HEK293T (cell line): ENCODE measurements around the gene AURKA.
"Not testable (repeated sequence)": the region's sequence is repeated elsewhere in the genome, so short reads cannot be mapped to it uniquely, and the experiment has no call there.

Source experiments
- CTCF ChIA-PET: fragments of 350-600 bp; formaldehyde crosslinking; extraction: SDS; loops from one replicate; lab custom pipeline; 2021; ENCODE audit warnings: antibody characterized with exemption, inconsistent platforms; lab: Yijun Ruan, JAX
- POLR2A ChIA-PET: fragments of 350-600 bp; formaldehyde crosslinking; extraction: SDS; loops from one replicate; lab custom pipeline; 2020; ENCODE audit warnings: antibody characterized with exemption, inconsistent platforms; lab: Yijun Ruan, JAX
- DNase-seq: peaks from one replicate; pipeline ENCODE4 v3.0.0; 2012; ENCODE audit warnings: mixed read lengths; ENCODE audit errors: extremely low spot score
- ARNT ChIP-seq: fragments of 450-650 bp; IDR thresholded peaks from 2 replicates; pipeline ENCODE4 v1.6.1; 2017; ENCODE audit warnings: mild to moderate bottlenecking
- BHLHE40 ChIP-seq: fragments of 450-650 bp; IDR thresholded peaks from 2 replicates; pipeline ENCODE4 v1.6.1; 2016; ENCODE audit warnings: mild to moderate bottlenecking, moderate library complexity, borderline replicate concordance
- CTBP1 ChIP-seq: fragments of 450-650 bp; IDR thresholded peaks from 2 replicates; pipeline ENCODE4 v1.6.1; 2016; ENCODE audit warnings: borderline replicate concordance
- ELF4 ChIP-seq: fragments of 450-650 bp; IDR thresholded peaks from 2 replicates; pipeline ENCODE4 v1.6.1; 2017; ENCODE audit warnings: antibody characterized with exemption
- FOXA1 ChIP-seq: fragments of 450-650 bp; IDR thresholded peaks from 2 replicates; pipeline ENCODE4 v1.6.1; 2016; ENCODE audit warnings: mild to moderate bottlenecking
- FOXK2 ChIP-seq: fragments of 450-650 bp; IDR thresholded peaks from 2 replicates; pipeline ENCODE4 v1.6.1; 2016; ENCODE audit warnings: mild to moderate bottlenecking
- FOXM1 ChIP-seq: fragments of 450-650 bp; IDR thresholded peaks from 2 replicates; pipeline ENCODE4 v1.6.1; 2017; ENCODE audit warnings: mild to moderate bottlenecking, borderline replicate concordance
- HDGF ChIP-seq: fragments of 450-650 bp; IDR thresholded peaks from 2 replicates; pipeline ENCODE4 v1.6.1; 2017; ENCODE audit warnings: antibody characterized with exemption, borderline replicate concordance
- L3MBTL2 ChIP-seq: fragments of 450-650 bp; conservative IDR thresholded peaks from 2 replicates; pipeline ENCODE4 v1.6.1; 2016; ENCODE audit warnings: mild to moderate bottlenecking
- LEF1 ChIP-seq: fragments of 450-650 bp; IDR thresholded peaks from 2 replicates; pipeline ENCODE4 v1.6.1; 2017; ENCODE audit warnings: mild to moderate bottlenecking, borderline replicate concordance
- NFRKB ChIP-seq: fragments of 450-650 bp; IDR thresholded peaks from 2 replicates; pipeline ENCODE4 v1.6.1; 2016; ENCODE audit warnings: mild to moderate bottlenecking, moderate library complexity
- SP1 ChIP-seq: fragments of 450-650 bp; IDR thresholded peaks from 2 replicates; pipeline ENCODE4 v1.6.1; 2017
- SUZ12 ChIP-seq: fragments of 450-650 bp; IDR thresholded peaks from 2 replicates; pipeline ENCODE4 v1.6.1; 2016; ENCODE audit warnings: mild to moderate bottlenecking
- TARDBP ChIP-seq: fragments of 450-650 bp; IDR thresholded peaks from 2 replicates; pipeline ENCODE4 v1.6.1; 2016
- ZNF384 ChIP-seq: fragments of 450-650 bp; IDR thresholded peaks from 2 replicates; pipeline ENCODE4 v1.6.1; 2016
- TF ChIP-seq, protein P1 (sequence below): fragments of 450-650 bp; IDR thresholded peaks from 2 replicates; pipeline ENCODE4 v1.6.1; 2016

The AURKA gene

GRCh38 chr20:56391596-56392131 is 351 bp downstream of the AURKA start:
- peak; percentile 11 for DNase-seq
- TF ChIP-seq ELF4 (no peak), CTBP1 (no peak), NFRKB (no peak), ZNF384 (no peak), FOXM1 (no peak), FOXA1 (no peak), SUZ12 (no peak), BHLHE40 (no peak), L3MBTL2 (no peak), TARDBP (no peak), FOXK2 (no peak), SP1 (no peak), ARNT (no peak)
- TF ChIP-seq, protein P1, sequence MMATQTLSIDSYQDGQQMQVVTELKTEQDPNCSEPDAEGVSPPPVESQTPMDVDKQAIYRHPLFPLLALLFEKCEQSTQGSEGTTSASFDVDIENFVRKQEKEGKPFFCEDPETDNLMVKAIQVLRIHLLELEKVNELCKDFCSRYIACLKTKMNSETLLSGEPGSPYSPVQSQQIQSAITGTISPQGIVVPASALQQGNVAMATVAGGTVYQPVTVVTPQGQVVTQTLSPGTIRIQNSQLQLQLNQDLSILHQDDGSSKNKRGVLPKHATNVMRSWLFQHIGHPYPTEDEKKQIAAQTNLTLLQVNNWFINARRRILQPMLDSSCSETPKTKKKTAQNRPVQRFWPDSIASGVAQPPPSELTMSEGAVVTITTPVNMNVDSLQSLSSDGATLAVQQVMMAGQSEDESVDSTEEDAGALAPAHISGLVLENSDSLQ = no peak
- ChIA-PET POLR2A (interaction anchor here (0.7 to 1.9 kb wide), 9 partner anchors 9 to 33 kb away, joined by 3 to 11 read pairs (median 4); partner anchors contain the start of gene FAM210B), CTCF (interaction anchor here (0.6 kb wide), 1 partner anchor 25 kb away, joined by 3 read pairs; no protein-coding TSS in a partner anchor)

- CTCF ChIA-PET = no interaction called here
- POLR2A ChIA-PET = interaction anchor here (1.5 to 1.9 kb wide), 2 partner anchors 8 to 18 kb away, joined by 4 to 11 read pairs; no protein-coding TSS in a partner anchor
- no peak for DNase-seq
- TF ChIP-seq FOXK2 (no peak), FOXM1 (no peak), SUZ12 (no peak)
- TF ChIP-seq, protein P1 = no peak
These were observed 978 bp downstream of the AURKA start for GRCh38 chr20:56391037-56391436.

DNA sequence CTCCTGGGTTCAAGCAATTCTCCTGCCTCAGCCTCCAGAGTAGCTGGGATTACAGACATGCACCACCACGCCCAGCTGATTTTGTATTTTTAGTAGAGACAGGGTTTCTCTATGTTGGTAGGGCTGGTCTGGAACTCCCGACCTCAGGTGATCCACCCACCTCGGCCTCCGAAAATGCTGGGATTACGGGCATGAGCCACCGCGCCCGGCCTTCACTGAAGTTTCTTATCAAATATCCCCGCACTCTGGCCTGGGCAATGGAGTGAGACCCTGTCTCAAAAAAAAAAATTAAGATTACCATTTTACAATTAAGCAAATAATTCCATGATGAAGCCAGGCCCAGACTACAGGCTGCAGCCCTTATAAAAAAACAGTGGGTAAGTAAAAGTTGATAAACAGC is 1.6 kb downstream of the AURKA start:
- DNase-seq, POLR2A ChIA-PET, CTCF ChIA-PET: not testable (repeated sequence)

DNA sequence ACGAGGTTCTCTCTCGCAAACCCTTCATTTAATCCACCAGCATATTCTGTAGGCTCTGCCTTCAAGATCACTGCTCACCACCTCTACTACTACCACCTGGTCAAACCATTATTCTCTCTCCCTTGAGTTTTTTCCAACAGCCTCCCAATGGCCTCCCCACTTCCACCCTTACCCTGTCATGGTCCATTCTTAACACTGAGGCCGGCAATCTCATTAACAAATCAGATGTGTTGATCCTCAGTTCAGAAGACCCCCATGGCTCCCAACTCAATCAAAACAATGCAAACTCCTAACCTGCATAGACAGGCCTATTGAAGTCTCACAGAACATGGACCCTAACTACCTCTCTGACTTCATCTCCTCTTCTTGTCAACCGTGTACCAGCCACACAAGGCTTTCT is 2.2 kb downstream of the AURKA start:
- DNase-seq = no peak
- POLR2A ChIA-PET = no interaction called here
- TF ChIP-seq LEF1 = no peak
- no peak for TF ChIP-seq L3MBTL2
- TF ChIP-seq, protein P1 = no peak
- TF ChIP-seq FOXM1 = no peak
- TF ChIP-seq SUZ12 = no peak
- TF ChIP-seq FOXA1 = no peak
- no peak for TF ChIP-seq TARDBP
- no peak for TF ChIP-seq HDGF
- TF ChIP-seq ARNT = no peak
- no peak for TF ChIP-seq CTBP1
- TF ChIP-seq BHLHE40 = no peak
- no peak for TF ChIP-seq NFRKB
- no peak for TF ChIP-seq FOXK2
- TF ChIP-seq SP1 = no peak
- no peak for TF ChIP-seq ELF4
- no peak for TF ChIP-seq ZNF384
- CTCF ChIA-PET = no interaction called here

- ChIA-PET CTCF (interaction anchor here (0.7 kb wide), 1 partner anchor 1547 kb away, joined by 3 read pairs; no protein-coding TSS in a partner anchor), POLR2A (interaction anchor here (0.8 kb wide), 1 partner anchor 29 kb away, joined by 4 read pairs; no protein-coding TSS in a partner anchor)
- no peak for DNase-seq
- TF ChIP-seq ZNF384 (no peak), L3MBTL2 (no peak), TARDBP (no peak), LEF1 (no peak), ARNT (no peak), SUZ12 (no peak), CTBP1 (no peak), BHLHE40 (no peak), HDGF (no peak), NFRKB (no peak), ELF4 (no peak), FOXK2 (no peak), FOXM1 (no peak), FOXA1 (no peak), SP1 (no peak)
- TF ChIP-seq, protein P1 = no peak
These were observed 3.1 kb downstream of the AURKA start for GRCh38 chr20:56388882-56389281.

DNA sequence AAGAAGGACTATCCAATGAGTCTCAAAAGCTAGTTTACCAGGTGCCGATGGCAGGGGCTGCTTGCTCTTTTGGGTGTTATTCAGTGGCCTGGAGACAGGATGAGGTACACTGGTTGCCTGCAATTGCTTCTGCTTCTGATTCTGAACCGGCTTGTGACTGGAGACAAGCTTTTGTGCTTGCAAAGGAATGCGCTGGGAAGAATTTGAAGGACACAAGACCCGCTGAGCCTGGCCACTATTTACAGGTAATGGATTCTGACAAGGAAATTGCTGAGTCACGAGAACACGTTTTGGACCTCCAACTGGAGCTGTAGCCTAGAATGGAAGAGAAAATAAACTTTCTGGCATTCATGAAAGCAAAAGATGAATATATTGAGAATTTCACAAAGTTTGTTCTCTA is 5.8 kb downstream of the AURKA start:
- no peak for DNase-seq
- no peak for TF ChIP-seq BHLHE40
- no peak for TF ChIP-seq NFRKB
- no peak for TF ChIP-seq L3MBTL2
- TF ChIP-seq LEF1 = no peak
- no peak for TF ChIP-seq HDGF
- no peak for TF ChIP-seq FOXA1
- TF ChIP-seq FOXM1 = no peak
- no peak for TF ChIP-seq SP1
- TF ChIP-seq FOXK2 = no peak
- no peak for TF ChIP-seq SUZ12
- no peak for TF ChIP-seq ARNT
- no peak for TF ChIP-seq ELF4
- TF ChIP-seq CTBP1 = no peak
- no peak for TF ChIP-seq TARDBP
- TF ChIP-seq, protein P1 = no peak
- TF ChIP-seq ZNF384 = no peak
- ChIA-PET CTCF (no interaction called here), POLR2A (no interaction called here)
